GM21515 (cell line): Measurements from ENCODE around the gene IRS2.
A peak's percentile ranks its signal among the peaks of the same experiment; 100 is the strongest.
"Not testable (repeated sequence)": the region's sequence is repeated elsewhere in the genome, so short reads cannot be mapped to it uniquely, and the experiment has no call there.

ENCODE experiments used
- ATAC-seq: cut with Tn5 transposase; IDR thresholded peaks from one replicate; pipeline ENCODE4 v1.9.1; 2021; ENCODE audit not compliant: unreplicated experiment

IRS2 gene

GRCh38 chr13:109786457-109787134 lies at the start of gene IRS2:
IRS2 (minus strand) TSS chr13:109786583; CDS start chr13:109786053, 530 bp downstream.
- ATAC-seq, result peak; percentile 97

- ATAC-seq, result no peak
Observed at GRCh38 chr13:109834973-109835720, 48.8 kb upstream of the IRS2 start.

- no peak for ATAC-seq
Observed at GRCh38 chr13:109833940-109834339, 47.6 kb upstream of the IRS2 start.

- no peak for ATAC-seq
Observed at GRCh38 chr13:109833071-109833470, 46.7 kb upstream of the IRS2 start.

GRCh38 chr13:109828591-109829316 lies 42.4 kb upstream of the IRS2 start:
- ATAC-seq, result not testable (repeated sequence)

GRCh38 chr13:109823201-109823600 lies 36.8 kb upstream of the IRS2 start:
- ATAC-seq, result not testable (repeated sequence)

GRCh38 chr13:109821103-109821502 lies 34.7 kb upstream of the IRS2 start:
- no peak for ATAC-seq

GRCh38 chr13:109819874-109820273 lies 33.5 kb upstream of the IRS2 start:
- ATAC-seq, result no peak

GRCh38 chr13:109818886-109819285 lies 32.5 kb upstream of the IRS2 start:
- no peak for ATAC-seq

GRCh38 chr13:109817591-109818535 lies 31.5 kb upstream of the IRS2 start:
- ATAC-seq, result no peak

- ATAC-seq, result no peak
Observed at GRCh38 chr13:109816808-109817203, 30.4 kb upstream of the IRS2 start.

- ATAC-seq, result no peak
Observed at GRCh38 chr13:109816112-109816807, 29.9 kb upstream of the IRS2 start.

- no peak for ATAC-seq
Observed at GRCh38 chr13:109815651-109816050, 29.3 kb upstream of the IRS2 start.

GRCh38 chr13:109813663-109814062 lies 27.3 kb upstream of the IRS2 start:
- no peak for ATAC-seq

GRCh38 chr13:109812382-109812781 lies 26.0 kb upstream of the IRS2 start:
- ATAC-seq, result no peak

GRCh38 chr13:109810761-109811510 lies 24.6 kb upstream of the IRS2 start:
- no peak for ATAC-seq

GRCh38 chr13:109809216-109809932 lies 23.0 kb upstream of the IRS2 start:
- no peak for ATAC-seq

- no peak for ATAC-seq
Observed at GRCh38 chr13:109807345-109807744, 21.0 kb upstream of the IRS2 start.

GRCh38 chr13:109804654-109805053 lies 18.3 kb upstream of the IRS2 start:
- ATAC-seq, result no peak
